Kidney epithelial cell (primary cell): Measurements from ENCODE around the gene ETS1. TPM values are rescaled to one million over a fixed set of nuclear protein-coding genes. Genes with fewer than 3 reads are reported as not detected.

Experiments
- DNase-seq: peaks from one replicate; pipeline ENCODE4 v3.0.0-alpha.2; 2010; ENCODE audit warnings: low read depth
- H3K27me3 ChIP-seq: 2 replicates; pipeline ENCODE4 v1.6.0; 2011; ENCODE audit warnings: low read length; ENCODE audit not compliant: control insufficient read depth, insufficient read depth
- H3K36me3 ChIP-seq: 2 replicates; pipeline ENCODE4 v1.5.1; 2011; ENCODE audit warnings: low read length; ENCODE audit not compliant: control insufficient read depth, insufficient read depth
- H3K4me3 ChIP-seq: 2 replicates; pipeline ENCODE4 v1.5.1; 2011; ENCODE audit warnings: low read depth, mild to moderate bottlenecking, control low read depth, low read length
- CTCF ChIP-seq: IDR thresholded peaks from 2 replicates; pipeline ENCODE4 v1.5.1; 2011; ENCODE audit warnings: mild to moderate bottlenecking, moderate library complexity, low read length, control low read depth, inconsistent platforms; ENCODE audit not compliant: insufficient read depth, poor library complexity, severe bottlenecking
- total RNA-seq: library from RNA; depleted of rRNA; stranded (reverse); fragments of >200 nt; gene quantifications from 2 replicates; pipeline ENCODE4 v1.2.3, GENCODE V29; 2015

ETS1 gene
- total RNA-seq, 1 donor from 2014 or later: 224 TPM

GRCh38 chr11:128520206-128520887 lies 67.0 kb downstream of the ETS1 start:
- Histone ChIP-seq H3K4me3 (peak overlapping the region; percentile 88), H3K27me3 (no peaks in the 10 kb centered on the region), H3K36me3 (no peaks in the 10 kb centered on the region)
- no peak for DNase-seq
- peak; percentile 12 for TF ChIP-seq CTCF

DNA sequence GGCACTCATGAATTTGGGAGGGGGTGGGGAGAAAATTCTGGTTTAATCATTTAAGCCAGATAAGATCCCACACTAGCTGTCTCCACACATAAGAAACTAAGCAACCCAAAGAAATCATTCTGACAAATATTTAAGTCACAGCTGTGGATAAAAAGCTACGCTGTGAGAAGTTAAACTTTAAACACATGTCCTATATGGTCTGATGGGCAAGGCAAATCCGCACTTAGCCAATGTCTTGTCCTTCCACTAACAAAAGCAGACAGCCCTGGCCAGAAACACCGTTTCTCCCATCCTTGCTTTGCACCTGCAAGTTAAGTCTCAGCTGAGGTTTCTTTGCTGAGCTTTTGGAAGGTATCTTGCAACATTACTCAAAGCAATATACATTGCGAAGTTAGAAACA lies 68.0 kb downstream of the ETS1 start:
- no peak for DNase-seq
- H3K4me3 ChIP-seq: peak overlapping the region; percentile 2
- no peaks in the 10 kb centered on the region for H3K27me3 ChIP-seq
- no peak for TF ChIP-seq CTCF
- H3K36me3 ChIP-seq: no peaks in the 10 kb centered on the region

DNA sequence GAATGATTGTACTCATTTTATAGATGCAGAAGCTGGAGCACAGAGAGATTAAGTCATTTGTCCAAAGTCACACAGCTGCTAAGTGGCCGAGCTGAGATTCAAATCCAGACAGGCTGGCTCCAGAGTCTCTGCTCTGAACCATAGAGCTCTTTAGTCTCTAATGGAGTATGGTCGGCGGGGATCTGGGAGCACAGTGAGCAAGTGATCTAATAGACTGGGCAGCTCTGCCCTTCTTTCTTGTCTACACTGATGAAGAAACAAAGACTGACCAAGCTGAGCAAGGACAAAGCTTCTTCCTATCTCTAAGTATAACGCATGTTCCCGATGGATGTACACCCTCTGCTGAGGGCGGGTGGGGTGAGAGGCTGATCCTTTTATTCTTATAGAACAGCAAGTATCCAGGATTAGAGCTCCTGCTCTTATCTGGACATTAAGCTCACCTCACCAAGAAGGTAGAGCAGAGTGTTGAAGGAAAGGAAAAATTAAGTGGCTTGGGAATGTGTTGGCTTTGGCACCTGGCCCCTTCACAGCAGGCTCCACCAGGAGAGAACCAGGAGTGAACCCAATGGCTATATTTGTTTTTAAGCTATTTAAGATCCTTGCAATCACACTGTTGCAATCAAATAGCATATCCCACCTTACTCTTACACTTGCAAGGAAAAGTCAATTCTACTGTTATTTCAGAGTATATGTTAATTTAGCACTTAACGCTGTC lies 68.7 kb downstream of the ETS1 start:
- Histone ChIP-seq H3K36me3 (no peaks in the 10 kb centered on the region), H3K27me3 (no peaks in the 10 kb centered on the region), H3K4me3 (peak overlapping the region; percentile 2)
- TF ChIP-seq CTCF: no peak
- no peak for DNase-seq

DNA sequence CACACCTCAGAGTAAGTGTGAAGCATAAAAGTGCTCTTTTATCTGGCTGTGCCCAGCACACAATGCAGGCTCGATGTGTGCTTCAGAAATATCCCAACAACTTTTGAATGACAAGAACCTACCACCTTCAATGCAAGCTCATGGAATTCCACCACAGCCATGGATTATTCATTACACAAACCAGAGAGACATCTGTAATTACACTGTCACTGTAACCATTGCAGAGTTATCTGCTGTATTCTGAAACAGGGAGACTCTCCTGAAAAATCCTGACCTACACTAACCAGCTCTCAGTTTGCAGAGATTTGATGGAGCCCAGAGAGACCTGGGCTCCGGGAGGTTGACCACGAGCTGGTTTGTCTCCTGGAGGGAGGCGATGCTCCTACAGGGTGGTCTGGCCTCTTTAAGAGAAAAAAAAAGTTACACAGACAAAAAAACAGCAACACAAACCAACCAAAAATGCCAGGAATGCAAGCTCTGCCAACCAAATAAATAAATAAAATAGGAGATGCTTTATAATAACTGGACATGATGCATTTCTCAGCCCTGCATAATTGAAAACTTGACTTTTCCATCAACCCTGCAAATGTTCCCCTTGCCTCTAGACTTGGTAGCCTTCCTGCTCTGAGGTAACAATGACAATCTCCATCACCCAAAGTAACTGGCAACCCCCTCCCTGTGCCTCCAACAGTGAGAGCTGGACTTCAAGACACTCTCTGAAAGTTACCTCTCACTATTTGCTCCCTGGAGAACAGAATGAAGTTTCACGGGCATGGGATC lies 69.7 kb downstream of the ETS1 start:
- Histone ChIP-seq H3K27me3 (no peaks in the 10 kb centered on the region), H3K36me3 (no peaks in the 10 kb centered on the region), H3K4me3 (no peak overlapping the region)
- TF ChIP-seq CTCF: no peak
- no peak for DNase-seq

DNA sequence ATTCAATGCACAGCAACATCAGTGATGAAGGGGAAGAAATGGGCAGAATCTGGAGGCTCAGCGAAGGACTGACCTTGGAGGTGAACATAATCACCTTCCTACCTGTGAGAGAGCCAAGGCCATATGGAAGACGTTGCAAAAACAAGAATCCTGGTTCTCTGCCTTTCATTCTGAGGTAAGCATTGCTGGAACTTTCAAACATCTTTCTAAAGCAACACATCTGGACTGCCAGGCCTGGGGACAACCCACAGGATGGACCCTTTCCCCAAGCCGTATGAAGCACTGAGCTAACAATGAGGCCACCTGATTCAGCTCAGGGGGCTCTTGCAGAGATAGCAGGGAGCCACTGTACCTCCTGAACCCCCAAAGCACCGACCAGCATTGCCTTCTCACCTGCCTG lies 70.5 kb downstream of the ETS1 start:
- Histone ChIP-seq H3K4me3 (no peak overlapping the region), H3K27me3 (no peaks in the 10 kb centered on the region), H3K36me3 (no peaks in the 10 kb centered on the region)
- no peak for TF ChIP-seq CTCF
- DNase-seq: no peak
